ENCODE measurements around the gene RAD50.
"Not testable (repeated sequence)": the region's sequence is repeated elsewhere in the genome, so short reads cannot be mapped to it uniquely, and the experiment has no call there.

Gene RAD50

DNA sequence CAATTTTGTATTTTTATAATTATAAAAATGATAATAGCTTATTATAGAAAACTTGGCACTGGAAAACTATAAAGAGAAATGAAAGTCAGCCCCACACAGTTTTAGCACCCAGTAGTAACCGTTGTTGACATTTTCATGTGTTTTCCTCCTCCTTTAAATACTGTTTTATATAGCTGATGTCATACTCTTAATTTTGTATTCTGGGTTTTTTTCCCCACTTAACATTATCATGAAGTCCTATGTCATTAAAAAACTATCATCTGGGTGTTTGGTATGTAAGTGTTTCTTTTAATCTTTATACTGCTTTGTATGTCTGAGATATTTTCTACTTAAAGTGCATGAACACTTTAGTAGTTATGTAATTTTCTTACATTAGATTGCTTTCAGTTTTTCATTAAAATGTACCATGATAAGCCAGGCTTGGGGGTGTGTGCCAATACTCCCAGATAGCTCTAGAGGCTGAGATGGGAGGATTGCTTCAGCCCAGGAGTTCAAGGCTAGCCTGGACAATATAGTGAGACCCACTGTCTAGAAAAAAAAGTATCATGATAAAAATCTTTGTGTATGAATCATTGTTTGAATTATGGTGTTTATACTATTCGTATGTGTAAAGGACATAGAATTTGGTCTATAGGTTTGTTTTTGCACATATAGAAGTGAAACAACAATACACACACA lies 2.7 kb downstream of the RAD50 start:
- DNase-seq, result no peak

DNA sequence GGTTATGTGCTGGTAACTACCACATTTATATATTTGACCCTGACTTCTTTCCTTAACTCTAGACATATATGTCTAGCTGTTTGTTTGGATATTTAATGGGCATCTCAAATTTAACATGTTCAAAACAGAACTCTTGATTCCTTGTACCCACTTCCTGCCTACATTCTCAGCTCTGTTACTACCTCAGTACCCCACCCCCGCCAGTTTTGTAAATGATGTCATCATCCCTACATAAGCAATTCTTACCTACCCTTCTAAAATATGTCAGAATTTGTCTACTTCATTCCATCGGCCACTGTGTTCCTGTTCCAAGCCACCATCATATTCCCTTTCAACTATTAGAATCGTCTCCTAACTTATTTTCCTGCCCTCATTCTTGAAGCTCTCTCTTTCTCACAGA lies 4.8 kb downstream of the RAD50 start:
- DNase-seq, result no peak

DNA sequence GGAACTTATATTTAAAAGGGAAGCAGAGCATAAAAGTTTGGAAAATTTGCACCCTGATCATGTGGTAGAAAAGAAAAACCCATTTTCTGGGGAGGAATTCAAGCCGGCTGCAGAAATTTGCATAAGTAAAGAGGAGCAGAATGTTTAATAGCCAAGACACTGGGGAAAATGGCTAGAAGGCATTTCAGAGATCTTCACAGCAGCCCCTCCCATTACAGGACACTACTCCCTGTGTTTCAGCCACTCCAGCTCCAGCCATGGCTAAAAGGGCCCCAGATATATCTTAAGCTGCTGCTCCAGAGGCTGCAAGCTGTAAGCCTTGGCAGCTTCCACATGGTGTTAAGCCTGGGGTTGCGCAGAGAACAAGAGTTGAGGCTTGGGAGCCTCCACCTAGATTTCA lies 7.8 kb downstream of the RAD50 start:
- DNase-seq, result not testable (repeated sequence)

DNA sequence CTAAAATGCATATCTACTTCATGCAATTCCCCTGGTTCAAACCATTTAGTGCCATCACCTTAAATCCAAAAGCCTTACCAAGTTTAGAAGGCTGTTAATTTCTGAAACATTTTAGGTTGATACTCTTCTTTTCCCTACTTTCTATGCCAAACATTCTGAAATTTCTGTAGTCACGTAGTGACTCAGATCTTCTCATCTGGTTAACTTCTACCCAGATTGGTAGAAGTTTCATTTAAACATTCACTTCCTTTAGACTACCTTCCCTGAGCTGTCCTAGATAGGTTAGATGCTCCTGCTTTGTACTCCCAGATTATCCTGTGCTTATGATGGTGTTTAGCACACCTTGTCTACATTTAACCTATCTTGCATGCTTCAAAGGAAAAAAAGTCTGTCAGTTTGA lies 9.9 kb downstream of the RAD50 start:
- DNase-seq, result no peak

DNA sequence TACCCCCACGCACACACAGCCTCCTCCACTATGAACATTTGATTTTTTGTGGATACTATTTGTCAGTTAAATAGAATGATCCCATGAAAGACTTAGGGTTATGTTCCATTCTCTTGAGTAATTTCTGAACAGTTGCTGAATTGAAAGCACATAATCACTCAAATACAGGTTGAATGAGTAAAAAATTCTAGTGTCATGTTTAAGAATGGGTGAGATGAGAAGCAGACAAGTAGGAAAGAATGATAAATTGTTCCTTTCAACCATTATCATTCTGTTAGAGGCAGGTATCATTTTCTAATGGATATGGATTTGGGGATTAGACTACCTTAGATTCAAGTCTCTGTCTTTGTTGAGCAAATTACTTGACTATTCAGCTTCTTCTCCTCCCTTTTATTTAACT lies 19.3 kb downstream of the RAD50 start:
- DNase-seq, result no peak

DNA sequence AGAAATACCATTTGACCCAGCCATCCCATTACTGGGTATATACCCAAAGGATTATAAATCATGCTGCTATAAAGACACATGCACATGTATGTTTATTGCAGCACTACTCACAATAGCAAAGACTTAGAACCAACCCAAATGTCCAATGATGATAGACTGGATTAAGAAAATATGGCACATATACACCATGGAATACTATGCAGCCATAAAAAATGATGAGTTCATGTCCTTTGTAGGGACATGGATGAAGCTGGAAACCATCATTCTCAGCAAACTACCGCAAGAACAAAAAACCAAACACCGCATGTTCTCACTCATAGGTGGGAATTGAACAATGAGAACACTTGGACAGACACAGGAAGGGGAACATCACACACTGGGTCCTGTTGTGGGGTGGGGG lies 27.8 kb downstream of the RAD50 start:
- not testable (repeated sequence) for DNase-seq

DNA sequence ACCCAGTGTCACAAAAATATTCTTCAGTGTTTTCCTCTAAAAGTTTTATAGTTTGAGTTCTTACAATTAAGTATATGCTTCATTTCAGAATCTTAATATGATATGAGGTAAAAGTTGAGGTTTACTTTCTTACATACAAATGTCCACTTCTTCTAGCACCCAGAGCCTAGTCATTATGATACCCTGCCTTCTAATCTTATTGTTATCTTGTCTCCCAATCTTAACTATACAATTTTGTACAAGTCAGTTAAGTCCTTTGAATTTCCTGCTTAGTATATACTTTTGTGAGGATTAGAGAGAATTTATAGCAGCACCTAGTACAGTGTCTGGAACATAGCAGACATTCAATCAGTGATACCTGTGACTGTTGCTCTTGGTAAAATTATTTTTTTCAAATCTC lies 29.3 kb downstream of the RAD50 start:
- DNase-seq, result no peak

DNA sequence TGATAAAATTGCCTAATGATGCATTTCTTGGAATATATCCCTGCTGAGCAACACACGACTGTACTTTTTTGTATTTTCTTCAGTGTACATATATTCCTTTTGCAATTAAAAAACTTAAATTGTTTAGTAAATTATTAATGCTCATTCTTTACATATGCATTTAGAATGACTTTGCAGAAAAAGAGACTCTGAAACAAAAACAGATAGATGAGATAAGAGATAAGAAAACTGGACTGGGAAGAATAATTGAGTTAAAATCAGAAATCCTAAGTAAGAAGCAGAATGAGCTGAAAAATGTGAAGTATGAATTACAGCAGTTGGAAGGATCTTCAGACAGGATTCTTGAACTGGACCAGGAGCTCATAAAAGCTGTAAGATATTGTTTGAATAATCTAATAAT lies 32.7 kb downstream of the RAD50 start:
- no peak for DNase-seq

DNA sequence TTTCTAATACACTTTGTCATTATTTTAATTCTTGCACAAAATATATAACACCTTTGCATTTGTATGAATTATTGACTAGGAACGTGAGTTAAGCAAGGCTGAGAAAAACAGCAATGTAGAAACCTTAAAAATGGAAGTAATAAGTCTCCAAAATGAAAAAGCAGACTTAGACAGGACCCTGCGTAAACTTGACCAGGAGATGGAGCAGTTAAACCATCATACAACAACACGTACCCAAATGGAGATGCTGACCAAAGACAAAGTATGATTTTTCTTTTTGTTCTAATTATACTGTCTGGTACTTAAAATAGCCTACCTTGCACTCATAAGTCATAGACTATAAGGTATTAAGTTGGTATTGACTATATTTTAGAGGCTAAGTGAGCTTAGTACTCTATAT lies 34.4 kb downstream of the RAD50 start:
- DNase-seq, result no peak

DNA sequence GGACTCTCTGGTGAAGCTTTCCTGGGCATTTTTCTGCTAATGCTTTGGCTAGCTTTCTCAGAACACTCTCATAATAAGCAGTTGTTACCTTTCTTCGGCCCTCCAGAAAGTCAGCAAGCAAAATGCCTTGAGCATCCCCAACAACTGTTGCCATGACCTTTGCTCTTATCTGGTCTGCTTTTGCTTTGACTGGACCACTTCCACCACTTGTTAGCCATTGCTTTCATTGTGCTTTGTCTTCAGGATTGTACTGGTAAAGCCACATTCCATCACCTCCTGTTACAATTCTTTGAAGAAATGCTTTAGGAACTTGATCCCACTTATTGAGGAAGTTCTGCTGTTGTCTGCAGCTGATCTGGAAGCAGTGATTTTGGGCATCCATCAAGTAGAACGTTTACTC lies 35.7 kb downstream of the RAD50 start:
- DNase-seq, result no peak

DNA sequence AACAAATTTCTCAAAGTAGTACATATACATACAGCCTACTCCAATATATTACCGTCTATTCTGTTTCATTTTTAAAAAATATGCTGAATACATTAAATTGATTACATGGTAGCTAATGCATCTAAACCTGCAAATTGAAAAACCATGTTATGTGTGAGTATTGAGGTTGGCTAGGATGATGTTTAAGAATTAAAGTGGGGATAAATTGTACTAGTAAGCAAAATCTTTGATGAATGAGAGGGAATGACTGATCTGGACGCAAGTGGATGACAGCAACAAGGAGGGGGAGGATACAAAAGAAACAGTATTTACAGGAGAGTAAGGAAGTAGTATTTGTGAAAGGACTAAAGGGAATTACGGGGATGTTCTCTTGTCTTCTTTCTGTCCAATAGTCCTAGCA lies 37.4 kb downstream of the RAD50 start:
- DNase-seq, result no peak

DNA sequence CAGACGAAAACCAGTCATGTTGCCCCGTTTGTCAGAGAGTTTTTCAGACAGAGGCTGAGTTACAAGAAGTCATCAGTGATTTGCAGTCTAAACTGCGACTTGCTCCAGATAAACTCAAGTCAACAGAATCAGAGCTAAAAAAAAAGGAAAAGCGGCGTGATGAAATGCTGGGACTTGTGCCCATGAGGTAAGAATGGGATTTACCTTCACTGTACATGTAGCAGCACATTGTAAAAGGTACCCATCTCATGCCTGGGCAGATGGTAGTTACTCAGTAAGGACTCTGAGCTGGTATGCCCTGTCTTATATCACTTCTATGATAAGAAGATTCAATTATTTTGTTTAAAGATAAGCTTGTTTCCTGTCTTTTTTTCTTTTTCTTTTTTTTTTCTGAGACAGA lies 38.8 kb downstream of the RAD50 start:
- no peak for DNase-seq

DNA sequence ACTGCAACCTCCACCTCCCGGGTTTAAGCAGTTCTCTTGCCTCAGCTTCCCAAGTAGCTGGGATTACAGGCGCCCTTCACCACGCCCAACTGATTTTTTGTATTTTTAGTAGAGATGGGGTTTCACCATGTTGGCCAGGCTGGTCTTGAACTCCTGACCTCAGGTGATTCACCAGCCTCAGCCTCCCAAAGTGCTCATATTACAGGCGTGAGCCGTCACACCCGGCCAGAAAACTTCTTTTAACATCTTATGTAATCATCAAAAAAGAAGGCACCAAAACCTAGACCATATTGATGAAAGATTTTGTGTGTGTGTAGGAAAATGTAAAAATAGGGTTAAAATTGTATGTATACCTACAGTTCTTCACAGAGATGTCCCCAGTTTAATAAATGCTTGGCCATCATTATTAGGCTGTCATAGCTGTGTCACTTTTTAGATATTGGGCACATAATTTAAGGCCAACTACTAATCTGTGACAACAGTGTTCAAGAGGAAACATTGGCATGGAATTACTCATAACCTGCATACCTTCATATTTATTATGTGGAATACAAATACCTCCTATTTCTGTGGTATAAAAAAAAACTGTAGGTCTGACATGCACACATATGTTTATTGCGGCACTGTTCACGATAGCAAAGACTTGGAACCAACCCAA lies 44.4 kb downstream of the RAD50 start:
- DNase-seq, result no peak

DNA sequence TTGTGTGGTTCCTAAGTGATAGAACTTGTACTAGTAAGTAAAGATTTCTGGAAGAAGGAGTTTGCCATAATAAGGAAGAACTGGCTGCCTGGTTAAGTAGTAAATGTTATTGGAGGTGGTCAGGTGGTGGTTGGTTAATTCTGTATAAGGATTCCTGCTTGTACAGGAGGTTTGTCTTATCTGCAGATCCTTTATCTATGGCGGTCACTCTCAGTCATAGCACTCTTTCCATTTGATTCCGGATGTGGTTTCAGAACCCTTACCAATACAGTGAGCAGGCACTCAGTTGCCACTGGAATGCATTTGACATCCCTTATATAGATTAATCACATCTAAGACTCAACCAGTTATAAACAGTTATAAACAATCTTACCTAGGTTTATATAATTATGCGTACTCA lies 50.3 kb downstream of the RAD50 start:
- DNase-seq, result no peak

DNA sequence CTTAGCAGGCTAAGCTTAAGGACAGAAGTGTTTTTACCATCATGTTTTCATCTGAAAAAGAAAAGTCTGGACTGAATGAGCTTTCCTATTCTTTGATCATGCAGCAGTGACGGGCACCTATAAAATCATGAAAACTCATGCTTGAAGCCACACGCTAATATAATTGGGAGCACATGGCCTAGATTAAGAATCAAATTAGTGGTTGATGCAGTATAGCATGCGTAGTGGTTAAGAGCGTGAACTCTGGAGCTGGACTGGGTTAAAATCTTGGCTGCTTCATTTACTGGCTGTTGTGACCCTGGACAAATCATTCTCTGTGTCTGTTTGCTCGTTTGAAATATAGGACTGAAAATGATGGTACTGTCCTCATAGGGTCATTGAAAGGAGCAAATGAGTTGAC lies 51.3 kb downstream of the RAD50 start:
- DNase-seq, result no peak

DNA sequence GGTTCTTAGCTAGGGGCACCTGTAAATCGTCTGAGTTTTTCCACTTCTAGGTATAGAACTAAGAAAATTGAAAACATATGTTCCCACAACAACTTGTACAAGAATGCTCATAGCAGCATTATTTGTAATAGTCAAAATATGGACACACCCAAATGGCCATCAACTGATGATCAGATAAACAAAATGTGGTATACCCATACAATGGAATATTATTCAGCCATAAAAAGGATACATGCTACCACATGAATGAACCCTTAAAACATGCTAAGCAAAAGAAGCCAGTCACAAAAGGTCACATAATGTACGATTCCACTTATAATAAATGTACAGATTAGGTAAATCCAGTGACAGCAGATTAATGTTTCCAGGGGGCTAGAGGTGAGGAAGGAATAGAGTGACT lies 55.2 kb downstream of the RAD50 start:
- no peak for DNase-seq

DNA sequence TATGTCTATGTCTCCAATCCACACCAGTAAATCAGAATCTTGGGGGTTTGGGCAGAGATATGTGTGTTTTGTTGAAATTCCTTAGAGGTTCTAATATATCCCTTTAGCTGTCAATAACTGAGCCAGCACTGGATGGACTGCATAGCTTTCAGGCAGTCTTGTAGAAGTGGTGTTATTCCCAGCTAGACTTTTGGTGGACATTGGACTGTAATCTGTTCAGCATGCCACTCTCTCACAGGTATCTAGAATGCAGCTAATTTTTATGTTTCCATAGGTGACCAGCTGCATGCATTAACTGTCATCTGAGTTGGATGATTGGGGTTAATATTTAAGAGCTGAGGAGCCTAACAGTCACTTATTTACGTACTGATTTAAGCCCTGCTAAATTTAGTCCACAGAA lies 56.1 kb downstream of the RAD50 start:
- no peak for DNase-seq

DNA sequence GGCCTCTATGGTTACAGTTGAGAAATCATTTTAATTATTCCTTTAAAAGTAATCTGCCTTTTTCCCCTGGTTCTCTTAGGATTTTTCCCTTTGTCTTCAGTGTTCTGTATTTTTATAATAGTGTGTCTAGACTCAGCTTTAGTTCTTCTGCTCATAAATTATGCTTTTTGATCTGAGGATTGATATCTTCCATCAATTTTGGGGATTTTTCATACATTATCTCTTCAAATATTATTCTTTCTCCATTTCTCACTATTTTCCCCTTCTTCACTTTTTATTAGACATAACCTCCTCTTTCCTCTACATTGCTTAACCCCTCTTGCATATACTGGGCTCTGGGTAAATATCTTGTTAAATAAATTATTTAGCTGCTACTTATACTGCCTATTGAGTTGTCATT lies 64.9 kb downstream of the RAD50 start:
- DNase-seq, result no peak

DNA sequence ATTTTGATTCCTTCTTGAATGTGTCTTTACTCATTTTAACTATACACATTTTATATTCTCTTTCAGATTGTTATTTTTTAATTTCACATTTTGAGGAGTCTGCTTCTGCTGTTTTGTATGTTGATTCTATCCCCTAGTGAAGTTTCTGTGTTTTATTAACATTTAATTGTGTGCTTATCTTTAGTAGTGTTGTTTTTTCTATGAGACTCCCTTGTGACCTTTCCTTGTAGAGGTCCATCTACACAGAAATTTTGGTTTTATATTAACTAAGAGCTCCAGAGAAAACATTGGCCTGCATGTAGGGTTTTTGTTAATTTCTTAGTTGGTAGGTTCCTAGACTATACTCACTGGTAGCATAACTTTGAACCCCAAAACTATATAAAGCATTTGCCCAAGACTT lies 65.8 kb downstream of the RAD50 start:
- DNase-seq, result no peak

DNA sequence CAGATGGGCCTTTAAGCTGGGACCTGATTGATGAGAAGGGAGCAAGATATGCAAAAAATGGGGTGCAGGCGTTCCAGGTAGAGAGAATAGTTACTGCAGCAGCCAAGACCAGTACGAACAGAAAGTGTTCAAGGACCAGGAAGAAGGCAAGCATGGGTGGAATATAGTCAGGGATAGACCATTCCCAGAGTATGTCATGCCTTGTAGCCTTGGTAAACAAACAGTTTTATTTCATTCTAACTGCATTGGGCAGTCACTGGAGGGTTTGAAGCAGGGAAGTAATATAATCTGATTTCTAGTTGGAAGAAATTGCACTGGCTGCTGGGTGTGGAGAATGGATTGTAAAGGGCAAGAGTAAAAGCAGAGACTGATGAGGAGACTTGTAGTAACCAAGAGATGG lies 70.7 kb downstream of the RAD50 start:
- DNase-seq, result no peak

DNA sequence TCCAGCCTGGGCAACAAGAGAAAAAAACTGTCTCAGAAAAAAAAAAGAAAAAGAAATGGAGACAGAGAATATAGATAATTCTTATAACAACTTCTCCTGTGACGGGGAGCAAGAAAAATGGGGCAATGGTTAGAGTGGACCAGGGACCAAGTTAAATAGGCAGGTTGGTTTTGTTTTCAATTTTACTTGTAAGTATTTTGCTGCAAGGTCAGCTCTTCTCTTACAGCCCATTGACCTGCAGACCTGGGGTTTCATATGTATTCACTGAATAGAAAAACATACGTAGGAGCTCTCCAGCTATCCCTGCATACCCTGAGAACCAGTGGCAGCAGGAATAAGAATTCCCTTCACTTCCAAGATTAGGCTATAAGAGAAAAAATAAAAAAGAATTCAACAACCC lies 72.0 kb downstream of the RAD50 start:
- no peak for DNase-seq

DNA sequence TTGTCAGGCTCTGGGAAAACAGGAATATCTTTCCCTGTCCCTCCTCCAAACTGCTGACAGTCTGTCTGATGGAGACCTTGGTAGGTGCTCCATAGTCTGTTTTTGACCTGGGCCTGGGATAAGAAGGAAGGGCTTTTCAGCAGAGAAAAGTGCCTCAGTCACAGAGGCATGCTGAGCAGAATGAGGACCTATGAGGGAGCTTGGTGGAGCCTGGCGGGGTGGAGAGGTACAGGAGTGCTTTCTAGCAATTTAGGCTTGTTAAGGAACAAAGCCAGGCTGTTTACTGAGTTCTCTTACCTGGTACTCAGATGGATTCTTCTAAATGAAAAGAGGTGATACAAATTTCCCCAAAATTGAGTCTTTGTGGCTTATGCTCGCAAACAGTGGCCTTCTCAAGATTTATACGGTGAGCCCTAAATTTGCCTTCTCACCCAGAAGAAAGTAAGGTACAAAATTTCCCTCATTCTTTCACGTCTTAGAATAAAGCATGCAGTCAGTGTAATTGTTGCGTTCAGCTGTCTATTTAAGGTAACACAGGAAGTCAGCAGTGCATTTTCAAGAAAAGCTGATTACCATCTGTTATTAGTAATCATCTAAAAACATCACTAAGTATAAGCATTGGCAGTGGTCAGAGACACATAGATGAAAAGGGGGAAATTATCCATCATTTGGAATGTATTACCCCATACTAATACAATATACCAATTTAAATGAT lies 72.6 kb downstream of the RAD50 start:
- no peak for DNase-seq

DNA sequence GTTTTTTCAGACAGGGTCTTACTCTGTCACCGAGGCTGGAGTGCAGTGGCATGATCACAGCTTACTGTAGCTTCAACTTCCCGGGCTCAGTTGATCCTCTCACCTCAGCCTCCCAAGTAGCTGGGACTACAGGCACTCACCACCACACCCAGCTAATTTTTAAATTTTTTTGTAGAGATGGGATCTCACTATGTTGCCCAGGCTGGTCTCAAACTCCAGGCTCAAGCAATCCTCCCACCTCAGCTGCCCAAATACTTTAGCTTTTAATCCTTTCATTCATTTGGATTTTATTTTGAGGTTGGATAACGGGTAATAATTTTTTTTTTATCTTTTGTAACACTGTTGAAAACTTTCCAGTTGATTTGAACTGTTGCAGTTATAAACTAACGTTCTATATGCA lies 76.8 kb downstream of the RAD50 start:
- DNase-seq, result not testable (repeated sequence)

DNA sequence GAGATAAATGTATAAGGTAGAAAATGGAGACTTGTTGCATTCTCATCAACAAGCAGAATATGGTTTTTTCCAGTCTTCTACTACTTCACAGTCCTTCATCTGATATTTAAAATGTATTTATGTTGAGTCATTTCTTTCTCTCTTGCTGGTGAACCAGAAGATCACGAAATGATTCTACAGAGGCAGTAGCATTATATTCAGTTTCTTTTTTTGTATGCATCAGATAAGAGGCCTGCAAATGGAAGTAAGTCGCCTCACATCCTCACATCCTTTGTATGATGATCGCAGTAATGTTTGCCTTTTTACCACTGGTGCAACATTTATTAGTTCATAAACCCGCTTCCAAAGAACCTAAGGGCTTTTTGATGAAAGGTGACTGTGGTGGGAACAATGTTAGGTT lies 79.1 kb downstream of the RAD50 start:
- no peak for DNase-seq

DNA sequence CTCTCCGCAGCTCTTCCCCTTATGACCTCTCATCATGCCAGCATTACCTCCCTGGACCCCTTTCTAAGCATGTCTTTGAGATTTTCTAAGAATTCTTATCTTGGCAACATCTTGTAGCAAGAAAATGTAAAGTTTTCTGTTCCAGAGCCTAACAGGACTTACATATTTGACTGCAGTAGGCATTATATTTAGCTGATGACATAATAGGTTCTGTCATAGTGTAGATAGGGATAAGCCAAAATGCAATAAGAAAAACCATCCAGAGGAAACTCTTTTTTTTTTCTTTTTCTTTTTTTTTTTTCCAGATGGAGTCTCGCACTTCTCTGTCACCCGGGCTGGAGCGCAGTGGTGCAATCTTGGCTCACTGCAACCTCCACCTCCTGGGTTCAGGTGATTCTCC lies 80.5 kb downstream of the RAD50 start:
- no peak for DNase-seq

All from activated effector memory CD4-positive, alpha-beta T cell treated with Interleukin-2 at 50 U/mL for 16 hours (primary cell).